ENCODE measurements around the gene TRAF3IP1.

DNA sequence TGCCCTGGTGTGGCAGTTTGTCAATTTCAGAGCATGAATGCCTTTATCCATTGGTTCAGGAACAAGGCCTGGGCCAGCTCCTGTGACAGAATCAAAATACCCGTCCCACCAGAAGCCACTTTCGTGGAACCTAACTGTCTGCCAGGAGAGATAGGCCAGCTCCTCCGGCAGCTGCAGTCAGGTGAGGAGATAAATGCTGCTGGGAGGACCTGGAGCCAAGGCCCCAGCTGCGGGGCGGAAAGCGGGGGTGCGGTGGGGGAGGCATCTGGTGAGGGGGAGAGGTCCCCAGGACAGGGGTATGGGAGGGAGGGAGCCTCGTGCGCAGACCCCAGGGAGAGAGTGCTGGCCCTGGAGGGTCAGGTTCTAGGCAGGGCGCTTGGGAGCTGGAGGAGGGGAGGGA is 102.0 kb downstream of the TRAF3IP1 start:
- TF ChIP-seq, protein P1, sequence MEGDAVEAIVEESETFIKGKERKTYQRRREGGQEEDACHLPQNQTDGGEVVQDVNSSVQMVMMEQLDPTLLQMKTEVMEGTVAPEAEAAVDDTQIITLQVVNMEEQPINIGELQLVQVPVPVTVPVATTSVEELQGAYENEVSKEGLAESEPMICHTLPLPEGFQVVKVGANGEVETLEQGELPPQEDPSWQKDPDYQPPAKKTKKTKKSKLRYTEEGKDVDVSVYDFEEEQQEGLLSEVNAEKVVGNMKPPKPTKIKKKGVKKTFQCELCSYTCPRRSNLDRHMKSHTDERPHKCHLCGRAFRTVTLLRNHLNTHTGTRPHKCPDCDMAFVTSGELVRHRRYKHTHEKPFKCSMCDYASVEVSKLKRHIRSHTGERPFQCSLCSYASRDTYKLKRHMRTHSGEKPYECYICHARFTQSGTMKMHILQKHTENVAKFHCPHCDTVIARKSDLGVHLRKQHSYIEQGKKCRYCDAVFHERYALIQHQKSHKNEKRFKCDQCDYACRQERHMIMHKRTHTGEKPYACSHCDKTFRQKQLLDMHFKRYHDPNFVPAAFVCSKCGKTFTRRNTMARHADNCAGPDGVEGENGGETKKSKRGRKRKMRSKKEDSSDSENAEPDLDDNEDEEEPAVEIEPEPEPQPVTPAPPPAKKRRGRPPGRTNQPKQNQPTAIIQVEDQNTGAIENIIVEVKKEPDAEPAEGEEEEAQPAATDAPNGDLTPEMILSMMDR (IDR thresholded peaks at IDR 0.05; ENCODE audit: low read depth, low read length, poor library complexity, severe bottlenecking): no peak
- no peak for TF ChIP-seq EZH2phosphoT487 (IDR thresholded peaks at IDR 0.05; ENCODE audit: borderline replicate concordance, low read length)
